GM18873 (cell line): Measurements from ENCODE around the gene SECTM1.
"Not testable (repeated sequence)": the region's sequence is repeated elsewhere in the genome, so short reads cannot be mapped to it uniquely, and the experiment has no call there.

Experiments used
- ATAC-seq: cut with Tn5 transposase; IDR thresholded peaks from one replicate; pipeline ENCODE4 v1.9.1; 2021; ENCODE audit warnings: mild to moderate bottlenecking, moderate library complexity, moderate number of reproducible peaks; ENCODE audit not compliant: unreplicated experiment, low FRiP score

Gene SECTM1

GRCh38 chr17:82370471-82371332 lies 37.1 kb upstream of the SECTM1 start:
- no peak for ATAC-seq

- ATAC-seq: no peak
Measured at GRCh38 chr17:82369211-82369610, 35.6 kb upstream of the SECTM1 start.

DNA sequence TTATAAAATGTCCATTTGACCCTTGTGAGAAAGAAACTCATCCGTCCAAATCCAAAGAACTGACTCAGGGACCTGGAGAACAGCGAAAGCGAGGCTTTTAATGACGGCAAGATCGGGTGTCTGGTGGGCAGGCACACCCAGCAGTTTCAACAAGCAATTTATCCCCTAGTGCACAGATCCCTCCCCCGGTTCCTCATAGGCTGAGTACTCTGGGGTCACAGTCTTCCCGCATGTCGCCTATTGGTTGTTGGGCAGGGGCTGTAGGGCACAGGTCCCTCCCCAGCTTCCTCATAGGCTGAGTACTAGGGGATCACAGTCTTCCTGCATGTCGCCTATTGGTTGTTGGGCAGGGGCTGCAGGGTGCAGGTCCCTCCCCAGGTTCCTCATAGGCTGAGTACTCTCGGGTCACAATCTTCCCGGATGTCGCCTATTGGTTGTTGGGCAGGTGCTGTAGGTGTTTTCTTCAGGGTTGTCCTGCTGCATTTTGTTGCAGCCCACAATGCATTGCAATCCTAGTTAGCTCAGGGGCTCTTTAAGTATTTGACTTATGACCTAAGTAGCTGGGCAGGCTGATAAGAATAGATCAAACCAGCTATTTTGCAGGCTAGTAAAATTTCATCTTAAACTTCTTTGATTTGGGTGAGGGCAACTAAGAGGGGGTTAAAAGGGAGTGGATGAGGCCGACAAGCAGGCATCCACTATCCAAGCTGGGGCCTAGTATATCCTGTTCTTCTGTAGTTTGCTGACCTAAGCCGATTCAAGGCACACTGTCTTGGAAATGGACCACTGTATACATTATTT lies 34.4 kb upstream of the SECTM1 start:
- ATAC-seq: no peak

GRCh38 chr17:82366749-82367148 lies 33.2 kb upstream of the SECTM1 start:
- ATAC-seq: no peak

DNA sequence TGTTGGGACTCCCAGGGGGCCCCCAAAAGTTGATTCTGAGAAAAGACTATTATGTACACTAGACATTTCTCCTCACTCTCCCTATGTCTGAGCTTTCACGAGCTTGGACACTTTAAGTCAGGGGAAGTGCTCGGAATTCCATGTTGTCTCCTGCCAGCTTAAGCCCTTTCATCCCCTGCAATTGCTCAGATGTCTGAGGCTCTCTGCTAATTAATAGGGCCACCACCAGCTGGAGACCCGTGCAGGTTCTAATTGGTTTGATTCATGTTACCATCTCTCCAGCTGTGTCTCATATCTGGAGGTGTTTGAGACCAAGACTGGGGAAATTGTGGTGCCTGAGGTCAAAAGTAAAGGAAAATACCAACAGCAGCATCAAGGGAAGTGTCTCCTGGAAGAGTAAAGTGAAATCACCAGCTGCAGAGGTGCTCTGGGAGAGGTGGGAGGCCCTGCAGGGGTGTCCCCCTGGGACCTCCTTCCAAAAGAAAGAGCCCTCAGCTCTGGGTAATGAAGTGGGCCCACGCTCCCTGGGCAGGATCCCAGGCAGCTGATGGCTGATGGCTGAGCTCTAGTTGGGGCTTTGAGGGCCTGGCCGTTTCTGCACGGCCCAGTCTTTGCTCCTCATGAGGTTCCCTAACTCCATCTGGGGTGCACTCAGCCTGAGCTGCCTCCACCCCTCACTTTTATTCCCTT lies 32.2 kb upstream of the SECTM1 start:
- no peak for ATAC-seq

- ATAC-seq: no peak
Measured at GRCh38 chr17:82361885-82362633, 28.5 kb upstream of the SECTM1 start.

GRCh38 chr17:82359451-82360074 lies 26.0 kb upstream of the SECTM1 start:
- ATAC-seq: not testable (repeated sequence)

DNA sequence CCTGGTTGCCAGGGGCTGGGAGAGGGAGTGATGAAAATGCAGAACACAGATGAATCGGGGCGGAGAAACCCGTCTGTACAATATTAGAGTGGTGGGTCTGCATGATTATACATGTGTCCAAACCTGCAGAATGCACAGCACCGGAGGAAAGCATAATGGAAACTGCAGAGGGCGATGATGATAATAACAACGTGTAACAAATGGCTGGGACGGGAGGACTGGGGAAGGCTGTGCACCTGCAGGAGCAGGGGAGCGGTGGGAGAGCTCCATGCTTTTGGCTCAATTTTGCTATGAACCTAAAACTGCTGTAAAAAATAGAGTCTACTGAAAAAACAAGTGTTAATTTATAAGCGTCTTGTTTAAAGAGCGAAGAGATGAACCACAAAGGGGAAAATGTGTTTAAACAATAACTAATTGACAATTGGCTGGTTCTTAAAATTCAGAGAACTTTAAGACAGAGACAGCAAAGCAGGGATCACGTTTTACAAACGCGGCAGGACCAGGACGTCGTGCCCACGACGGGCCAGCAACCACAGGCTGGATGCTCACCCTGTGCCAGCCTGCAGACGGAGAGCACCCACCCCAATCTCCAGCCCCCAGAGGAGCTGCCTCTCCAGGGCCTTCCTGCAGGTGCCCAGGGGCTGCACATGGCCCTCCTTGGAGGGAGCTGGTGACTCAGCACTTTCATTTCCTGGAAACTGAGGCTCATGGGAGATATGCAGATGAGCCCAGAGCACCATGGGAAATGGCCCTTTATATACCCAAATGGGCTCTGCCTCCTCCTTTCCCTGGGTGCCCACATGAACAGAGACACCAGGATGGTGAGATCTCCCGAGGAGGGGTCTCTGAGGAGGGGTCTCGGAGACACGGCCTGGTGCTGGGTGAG lies 25.1 kb upstream of the SECTM1 start, which contains the start of gene TEX19:
TSS of gene TEX19 (plus strand) at position 783 of the 886 bp plus-strand sequence. CDS start 2,904 bp downstream, outside the sequence.
- no peak for ATAC-seq

DNA sequence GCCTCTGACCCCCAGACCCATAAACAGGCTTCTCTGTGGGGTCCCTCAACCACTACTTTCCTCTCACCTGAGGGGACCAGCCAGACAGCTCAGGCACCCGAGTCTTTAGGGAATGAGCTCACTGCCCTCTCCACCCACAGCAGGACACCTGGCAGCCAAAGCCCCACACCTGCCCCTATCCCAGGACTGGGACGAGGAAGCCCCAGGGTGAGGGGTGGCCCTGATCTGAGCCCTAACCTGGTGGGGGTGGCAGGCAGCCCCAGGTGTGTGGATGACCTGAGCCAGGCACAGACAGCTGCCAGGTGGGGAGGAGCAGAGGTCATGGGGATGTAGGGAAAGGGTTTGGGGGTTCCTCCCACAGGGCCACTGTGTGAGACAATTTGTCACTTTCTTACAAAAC lies 23.8 kb upstream of the SECTM1 start:
- ATAC-seq: no peak

DNA sequence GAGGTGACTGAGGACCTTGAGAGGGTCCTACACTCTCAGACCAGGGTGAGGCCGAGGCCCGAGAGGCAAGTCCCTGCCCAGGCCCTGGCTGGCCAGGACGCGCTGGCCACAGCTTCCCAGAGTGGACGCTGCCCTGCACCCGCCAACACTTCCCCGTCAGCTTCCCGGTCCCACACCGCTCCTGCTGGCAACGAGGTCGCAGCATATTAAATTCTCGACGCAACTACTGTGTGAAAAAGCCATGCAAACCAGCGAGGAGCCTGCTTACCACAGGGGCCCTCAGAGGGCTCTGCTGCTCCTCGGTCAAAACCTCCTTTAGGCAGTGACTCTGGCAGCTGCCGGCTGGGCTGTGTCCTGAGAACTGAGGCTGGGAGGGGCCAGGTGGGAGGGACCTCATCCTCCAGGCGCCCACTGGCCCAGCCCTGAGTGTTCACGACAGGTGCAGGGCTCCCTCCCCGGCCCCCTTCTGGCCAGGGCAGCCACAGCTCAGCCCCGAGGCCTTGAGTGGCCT lies 23.3 kb upstream of the SECTM1 start:
- ATAC-seq: no peak

DNA sequence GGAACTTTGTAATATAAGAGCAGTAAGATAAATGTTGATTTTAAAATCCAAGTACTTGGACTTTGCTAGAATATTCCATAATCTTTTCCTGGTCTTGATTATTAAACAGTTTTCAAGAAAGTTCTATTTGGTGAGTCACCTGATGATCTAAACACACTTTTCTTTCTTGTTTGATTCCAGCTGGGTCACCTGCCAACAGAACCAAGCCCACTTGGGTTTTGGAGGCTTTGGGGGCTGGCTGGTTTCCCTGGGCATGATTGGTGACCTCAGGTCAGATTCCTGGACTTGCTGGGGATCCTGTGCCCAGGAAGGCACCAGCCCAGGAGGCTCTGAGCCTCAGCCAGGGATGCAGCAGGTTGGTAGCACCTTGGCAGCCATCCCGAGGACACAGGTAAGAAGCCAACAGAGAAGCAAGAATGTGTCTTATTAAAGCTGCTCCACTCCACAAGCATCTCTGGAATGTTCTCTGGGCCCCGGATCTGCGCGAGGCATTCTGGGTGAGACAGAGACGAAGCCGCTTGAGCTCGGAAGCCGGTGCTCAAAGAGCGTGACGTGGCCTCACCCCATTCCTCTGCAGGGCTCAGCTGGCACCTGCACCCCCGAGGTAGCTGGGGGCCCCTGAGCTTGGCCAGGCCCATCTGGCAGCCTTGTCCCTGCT lies 22.3 kb upstream of the SECTM1 start:
- no peak for ATAC-seq

- no peak for ATAC-seq
Measured at GRCh38 chr17:82354804-82355308, 21.3 kb upstream of the SECTM1 start.

DNA sequence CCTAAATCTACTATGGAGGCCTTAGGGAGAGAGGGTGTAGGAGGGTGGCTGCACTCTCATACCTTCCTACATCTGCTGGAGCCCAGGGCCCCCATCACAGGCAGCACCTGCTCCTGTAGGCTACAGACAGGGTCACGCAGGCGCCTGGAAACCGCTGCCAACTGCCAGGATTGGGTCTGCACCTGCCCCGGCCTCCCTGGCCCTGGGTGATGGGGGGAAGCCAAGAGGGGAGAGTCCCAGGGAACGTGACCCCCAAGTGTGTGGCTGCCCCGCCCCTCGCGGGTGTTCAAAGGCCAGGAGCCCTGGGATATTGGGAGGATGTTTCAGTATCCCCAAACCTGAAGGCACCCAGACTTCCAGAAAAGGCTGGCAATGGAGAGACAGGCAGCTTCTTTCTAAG lies 19.9 kb upstream of the SECTM1 start:
- ATAC-seq: no peak

GRCh38 chr17:82351713-82352488 lies 18.3 kb upstream of the SECTM1 start:
- ATAC-seq: no peak

DNA sequence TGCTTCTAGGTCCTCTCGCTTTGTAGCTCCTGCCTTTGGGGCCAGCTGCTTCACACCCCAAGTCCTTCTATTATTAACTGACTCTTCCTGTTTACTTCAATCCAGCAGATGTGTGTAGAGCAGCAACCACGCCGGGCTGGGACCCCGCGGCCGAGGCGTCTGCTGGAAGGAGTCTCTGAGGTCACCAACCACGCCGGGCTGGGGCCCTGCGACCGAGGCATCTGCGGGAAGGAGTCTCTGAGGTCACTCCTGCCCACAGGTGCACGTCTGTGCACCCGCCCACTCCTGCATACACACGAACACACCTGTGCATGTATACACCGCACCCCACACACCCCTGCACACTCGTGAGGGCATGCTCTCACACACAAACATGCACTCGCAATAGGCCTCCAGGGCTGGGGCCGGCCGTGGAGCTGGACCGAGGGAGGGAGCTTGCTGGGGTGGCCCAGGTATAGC lies 17.7 kb upstream of the SECTM1 start:
- no peak for ATAC-seq

- no peak for ATAC-seq
Measured at GRCh38 chr17:82350182-82351030, 16.8 kb upstream of the SECTM1 start.
